GM18868 (cell line): Measurements from ENCODE around the gene FCER1A.
"Not testable (repeated sequence)": the region's sequence is repeated elsewhere in the genome, so short reads cannot be mapped to it uniquely, and the experiment has no call there.

Source experiments
- ATAC-seq: cut with Tn5 transposase; IDR thresholded peaks from one replicate; pipeline ENCODE4 v1.9.1; 2021; ENCODE audit warnings: mild to moderate bottlenecking, moderate library complexity; ENCODE audit not compliant: unreplicated experiment

The FCER1A gene

DNA sequence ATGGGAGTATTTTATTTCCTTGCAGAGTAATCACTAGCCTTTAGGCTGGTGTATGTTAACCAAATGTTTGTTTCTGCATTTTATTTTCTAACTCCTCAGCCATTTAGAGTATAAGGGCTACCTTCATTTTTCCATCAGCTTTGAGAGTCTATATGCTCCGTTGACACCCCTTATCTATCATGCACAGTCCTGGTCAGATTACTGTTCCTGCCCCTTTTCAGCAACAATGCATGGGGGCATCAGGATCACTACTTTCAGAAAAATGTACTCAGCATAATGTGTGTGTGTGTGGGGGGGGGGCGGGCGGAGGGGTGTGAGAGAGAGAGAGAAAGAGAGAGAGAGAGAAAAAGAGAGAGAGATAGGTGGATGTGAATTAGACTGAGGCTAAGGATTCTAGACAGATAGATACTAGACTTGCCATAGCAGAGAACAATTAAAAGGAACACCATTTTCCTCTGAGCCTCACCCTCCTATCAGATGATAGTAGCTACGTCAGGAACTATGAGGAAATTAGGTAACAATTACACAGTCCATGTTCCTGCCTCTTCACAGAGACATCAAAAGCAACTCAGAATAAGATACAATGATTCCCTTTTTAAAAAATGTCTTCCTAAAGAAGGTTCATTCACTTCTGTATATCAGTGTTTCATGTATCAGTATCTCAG lies 40.8 kb downstream of the FCER1A start:
- ATAC-seq: no peak

DNA sequence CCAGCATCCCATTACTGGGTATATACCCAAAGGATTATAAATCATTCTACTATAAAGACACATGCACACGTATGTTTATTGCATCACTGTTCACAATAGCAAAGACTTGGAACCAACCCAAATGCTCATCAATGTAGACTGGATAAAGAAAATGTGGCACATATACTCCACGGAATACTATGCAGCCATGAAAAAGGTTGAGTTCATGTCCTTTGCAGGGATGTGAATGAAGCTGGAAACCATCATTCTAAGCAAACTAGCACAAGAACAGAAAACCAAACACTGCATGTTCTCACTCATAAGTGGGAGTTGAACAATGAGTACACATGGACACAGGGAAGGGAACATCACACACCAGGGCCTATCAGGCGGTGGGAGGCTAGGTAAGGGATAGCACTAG lies 47.2 kb downstream of the FCER1A start:
- not testable (repeated sequence) for ATAC-seq

DNA sequence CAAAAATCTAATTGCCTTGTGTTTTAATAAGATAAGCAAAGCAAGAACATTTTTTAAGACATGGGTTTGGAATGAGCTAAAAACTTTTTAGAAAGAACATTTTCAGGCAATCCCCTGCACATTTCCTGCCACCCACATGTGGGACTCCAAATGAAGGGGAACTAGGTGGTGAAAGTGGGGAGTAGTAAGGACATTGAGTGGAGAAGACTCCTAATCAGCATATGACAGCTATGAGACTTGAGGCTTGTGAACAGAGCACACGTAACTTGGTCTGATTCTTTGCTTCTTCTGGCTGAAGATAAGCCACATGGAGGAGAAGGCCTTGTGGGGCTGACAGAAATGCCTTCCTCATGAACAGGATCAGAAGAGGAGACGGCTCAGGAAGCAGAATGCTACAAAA lies 50.3 kb downstream of the FCER1A start:
- ATAC-seq: no peak
